HG03378 (cell line): Measurements from ENCODE around the gene NLRP3.
"Not testable (repeated sequence)": the region's sequence is repeated elsewhere in the genome, so short reads cannot be mapped to it uniquely, and the experiment has no call there.

Experiments
- ATAC-seq: cut with Tn5 transposase; IDR thresholded peaks from one replicate; pipeline ENCODE4 v1.9.1; 2021; ENCODE audit warnings: mild to moderate bottlenecking, moderate library complexity; ENCODE audit not compliant: unreplicated experiment

The NLRP3 gene

GRCh38 chr1:247468481-247469140 lies 52.6 kb downstream of the NLRP3 start:
- no peak for ATAC-seq

- ATAC-seq = no peak
Measured at GRCh38 chr1:247469141-247469535, 53.2 kb downstream of the NLRP3 start.

GRCh38 chr1:247470942-247471429 lies 55.0 kb downstream of the NLRP3 start:
- ATAC-seq = not testable (repeated sequence)

GRCh38 chr1:247471445-247472016 lies 55.6 kb downstream of the NLRP3 start:
- no peak for ATAC-seq

GRCh38 chr1:247472035-247472434 lies 56.1 kb downstream of the NLRP3 start:
- ATAC-seq = no peak

GRCh38 chr1:247474367-247474766 lies 58.4 kb downstream of the NLRP3 start:
- no peak for ATAC-seq

- ATAC-seq = no peak
Measured at GRCh38 chr1:247475793-247476192, 59.8 kb downstream of the NLRP3 start.

- ATAC-seq = not testable (repeated sequence)
Measured at GRCh38 chr1:247476328-247477058, 60.5 kb downstream of the NLRP3 start.

GRCh38 chr1:247482747-247483146 lies 66.8 kb downstream of the NLRP3 start:
- no peak for ATAC-seq

- peak; percentile 87 for ATAC-seq
Measured at GRCh38 chr1:247487057-247487456, 71.1 kb downstream of the NLRP3 start.

GRCh38 chr1:247491328-247491727 lies 75.4 kb downstream of the NLRP3 start:
- no peak for ATAC-seq

GRCh38 chr1:247493106-247493505 lies 77.1 kb downstream of the NLRP3 start:
- ATAC-seq = no peak

GRCh38 chr1:247494767-247495166 lies 78.8 kb downstream of the NLRP3 start:
- peak; percentile 98 for ATAC-seq

- ATAC-seq = no peak
Measured at GRCh38 chr1:247496581-247497285, 80.8 kb downstream of the NLRP3 start.
